Adipose tissue (tissue), 3 donors: ENCODE data around the gene IL17RA. TPM values are rescaled to one million over a fixed set of nuclear protein-coding genes. Genes with fewer than 3 reads are reported as not detected.
"Not testable (repeated sequence)": the region's sequence is repeated elsewhere in the genome, so short reads cannot be mapped to it uniquely, and the experiment has no call there.

Experiments
- H3K27ac ChIP-seq: one replicate; pipeline ENCODE4 v1.5.1; 2013; ENCODE audit warnings: low read depth, low read length
- WGBS, 3 donors: extraction: QIAGEN DNeasy Blood & Tissue Kit; methylation state at CpG; one replicate each; pipeline ENCODE4 v1.1.7; 2013; 5-methylcytosine and 5-hydroxymethylcytosine counted together
- polyA plus RNA-seq, 3 donors: library from polyadenylated mRNA; stranded (reverse); fragments of 200-250 nt; gene quantifications; one replicate each; pipeline ENCODE4 v1.2.3, GENCODE V29; 2013
- donor health status: healthy with polysubstance abuse.
- donor health status: Bipolar disorder and iron deficiency.
- donor health status: healthy.

IL17RA gene
- polyA plus RNA-seq, 3 donors = 5.0 to 19.7 (median 11.0) TPM

DNA sequence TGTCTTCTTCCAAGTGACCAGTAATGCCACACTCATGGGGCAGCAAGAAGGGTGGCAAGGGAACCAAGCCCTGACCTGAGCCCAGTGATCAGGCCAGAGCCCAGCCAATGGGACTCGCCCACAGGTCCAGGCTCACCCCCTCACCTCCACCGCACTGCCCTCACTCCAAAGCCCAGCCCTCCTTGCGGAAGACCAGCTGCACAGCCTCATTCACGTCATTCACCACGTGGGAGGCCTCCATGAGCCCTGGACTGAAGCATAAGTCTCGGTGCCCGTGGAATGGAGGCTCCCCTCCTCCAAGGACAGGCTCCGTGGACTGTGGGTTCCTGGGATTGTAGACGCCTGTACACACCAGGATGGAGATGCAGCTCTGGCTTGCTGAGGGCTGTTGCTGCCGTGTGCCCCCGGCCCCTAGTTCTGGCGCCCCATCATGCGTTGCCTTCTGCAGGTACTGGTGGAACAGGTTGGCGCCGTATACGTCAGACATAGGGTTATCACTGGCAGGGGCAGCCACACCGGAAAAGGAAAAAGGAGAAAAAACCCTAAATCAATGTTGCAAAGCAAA is 53.1 kb downstream of the IL17RA start:
- H3K27ac ChIP-seq = no peak overlapping the region
- 86 to 90% (median 89%) methylated on average over 17 of the region's 17 CpGs for WGBS, 3 donors

- H3K27ac ChIP-seq = no peak overlapping the region
- WGBS, 3 donors = 89 to 92% (median 90%) methylated on average over 11 of the region's 11 CpGs
Observed at GRCh38 chr22:17138513-17138912, 53.7 kb downstream of the IL17RA start.

- 85 to 89% (median 89%) methylated on average over 8 of the region's 8 CpGs for WGBS, 3 donors
Observed at GRCh38 chr22:17140022-17140421, 55.2 kb downstream of the IL17RA start.

DNA sequence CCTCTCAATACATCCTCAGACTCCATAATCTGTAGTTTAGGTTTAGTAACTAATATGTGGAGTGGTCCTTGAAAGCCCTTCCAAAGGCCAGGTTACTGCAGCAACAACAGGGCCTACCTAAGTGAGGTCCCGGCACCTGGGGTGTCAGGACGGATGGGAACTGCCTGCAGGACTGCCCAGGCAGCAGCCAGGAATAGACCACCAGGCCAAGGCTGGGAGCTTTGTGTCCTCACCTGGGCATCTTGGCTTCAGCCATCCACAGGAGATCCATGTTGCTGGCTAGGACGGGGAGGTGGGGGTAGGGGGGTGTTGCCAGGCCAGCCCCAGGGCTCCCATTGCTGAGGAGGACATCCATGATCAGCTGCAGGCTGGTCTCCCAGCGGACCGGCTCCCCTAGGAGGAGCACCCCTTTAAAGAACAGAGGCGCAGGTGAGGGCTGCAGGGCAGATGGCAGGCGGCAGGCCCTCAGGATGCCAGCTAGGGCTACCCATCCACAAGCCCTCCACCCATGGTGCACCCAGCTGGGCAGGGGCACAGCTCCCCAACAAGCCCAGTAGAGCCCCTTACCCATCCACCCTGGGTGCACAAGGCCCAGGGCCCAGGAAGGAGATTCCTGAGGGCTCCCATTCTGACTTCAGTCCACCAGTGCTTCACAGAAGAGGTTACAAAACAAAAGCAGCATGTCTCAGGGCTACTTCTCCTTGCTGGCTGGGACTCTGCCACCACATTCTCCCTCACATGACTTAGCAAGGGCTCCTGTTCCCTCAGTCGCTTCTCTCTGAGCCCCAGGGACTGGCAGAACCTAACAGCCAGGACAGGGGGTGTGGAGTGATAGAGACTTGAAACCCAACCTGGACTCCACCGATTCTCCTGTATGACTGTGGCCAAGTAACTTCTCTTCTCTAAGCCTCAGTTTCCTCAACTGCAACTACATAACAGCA is 56.3 kb downstream of the IL17RA start:
- H3K27ac ChIP-seq = no peak overlapping the region
- WGBS, 3 donors = 93 to 96% (median 94%) methylated on average over 9 of the region's 9 CpGs

More at GRCh38 chr22:17140022-17140421, 55.2 kb downstream of the IL17RA start:
- H3K27ac ChIP-seq = no peak overlapping the region

DNA sequence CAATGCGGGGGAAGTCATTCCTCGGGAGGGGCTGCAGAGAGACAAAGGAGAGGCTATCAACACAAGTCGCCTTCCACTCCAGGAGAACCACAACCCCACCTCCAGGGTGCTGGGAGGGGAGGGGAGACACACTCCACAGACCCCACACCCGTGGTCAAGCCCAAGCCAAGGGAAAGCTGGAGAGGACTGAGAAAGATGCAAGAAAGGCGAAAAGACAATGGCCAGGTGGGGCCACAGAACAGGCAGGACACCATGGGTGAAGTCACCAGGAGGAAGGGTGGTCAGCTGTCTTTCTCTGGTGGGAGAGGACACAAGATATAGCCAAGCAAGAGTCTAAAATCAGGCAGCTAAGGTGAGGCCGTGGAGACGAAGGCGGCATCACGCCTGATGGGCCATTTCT is 58.3 kb downstream of the IL17RA start:
- WGBS, 3 donors = 89 to 94% (median 94%) methylated on average over 9 of the region's 9 CpGs
- H3K27ac ChIP-seq = no peak overlapping the region

DNA sequence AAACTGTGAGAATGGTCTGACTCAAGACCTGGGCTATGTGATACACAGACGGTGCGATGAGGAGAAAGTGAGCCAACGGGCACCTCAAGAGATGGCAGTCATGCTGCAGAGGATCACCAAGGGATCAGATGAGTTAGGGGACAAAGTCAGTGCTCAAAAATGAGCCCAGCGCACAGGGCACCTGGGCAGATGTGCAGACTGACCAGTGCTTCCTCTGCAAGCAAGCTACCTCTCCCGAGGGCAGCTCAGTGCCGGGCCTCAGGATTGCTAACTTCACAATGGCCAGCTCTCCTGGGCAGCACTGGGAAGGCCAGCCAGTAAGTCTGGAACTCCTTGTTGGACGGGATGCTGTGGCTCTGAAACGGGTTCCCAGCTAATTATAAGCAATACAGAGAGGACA is 59.0 kb downstream of the IL17RA start:
- 81 to 93% (median 89%) methylated on average over 8 of the region's 8 CpGs for WGBS, 3 donors
- no peak overlapping the region for H3K27ac ChIP-seq

DNA sequence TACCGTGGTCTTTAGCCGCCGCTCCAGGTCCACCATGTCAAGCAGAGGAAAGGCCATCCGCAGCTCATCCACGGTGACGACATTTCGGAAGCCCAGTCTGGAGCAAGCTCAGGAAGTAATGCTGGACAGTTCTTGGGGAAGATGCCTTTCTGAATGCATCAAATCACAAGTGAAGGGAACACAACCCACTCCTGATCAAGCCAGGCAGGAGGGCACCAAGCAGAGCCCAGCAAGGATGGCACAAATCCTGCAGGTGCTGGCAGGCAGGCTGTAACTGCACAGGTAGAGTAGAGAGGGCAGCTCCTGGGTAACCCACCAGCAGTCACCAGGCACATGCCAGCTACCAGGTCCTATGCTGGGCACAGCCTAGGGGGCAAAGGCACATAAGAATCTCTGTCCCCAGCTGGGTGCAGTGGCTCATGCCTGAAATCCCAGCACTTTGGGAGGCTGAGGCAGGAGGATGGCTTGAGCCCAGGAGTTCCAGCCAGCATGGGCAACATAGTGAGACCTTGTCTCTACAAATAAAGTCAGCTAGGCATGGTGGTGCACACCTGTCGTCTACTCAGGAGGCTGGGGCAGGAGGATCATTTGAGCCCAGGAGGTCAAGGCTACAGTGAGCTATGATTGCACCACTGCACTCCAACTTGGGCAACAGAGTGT is 60.4 kb downstream of the IL17RA start:
- WGBS, 3 donors = 84 to 98% (median 94%) methylated on average over 7 to 8 of the region's 8 CpGs

GRCh38 chr22:17147458-17147857 is 62.7 kb downstream of the IL17RA start:
- H3K27ac ChIP-seq = not testable (repeated sequence)
- 96 to 98% (median 97%) methylated on average over 29 to 30 of the region's 30 CpGs for WGBS, 3 donors

More for the DNA sequence above, 60.4 kb downstream of the IL17RA start:
- H3K27ac ChIP-seq = no peak overlapping the region

GRCh38 chr22:17149076-17149815 is 64.4 kb downstream of the IL17RA start:
- whole genome bisulfite sequencing, 3 donors = 73 to 79% (median 74%) methylated on average over 9 of the region's 9 CpGs
- no peak overlapping the region for H3K27ac ChIP-seq

DNA sequence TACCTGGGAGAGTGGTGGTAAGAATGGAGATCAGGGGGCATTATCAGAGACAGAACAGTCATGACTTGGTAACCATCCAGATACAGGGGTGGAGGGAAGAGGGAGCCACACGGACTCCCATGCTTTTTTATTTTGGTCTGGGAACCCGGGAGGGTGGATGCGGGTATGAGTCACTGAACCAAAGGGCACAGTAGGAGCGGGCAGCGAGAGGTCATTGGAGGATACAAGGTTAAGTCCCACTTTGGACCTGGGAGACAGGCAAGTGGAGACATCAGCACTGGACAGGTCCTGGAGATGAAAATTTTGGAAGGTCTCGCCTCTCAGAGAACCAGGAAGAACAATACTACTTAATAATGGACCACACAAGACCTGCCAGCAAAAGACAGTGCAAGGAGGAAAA is 67.5 kb downstream of the IL17RA start:
- no peak overlapping the region for H3K27ac ChIP-seq
- 83 to 86% (median 85%) methylated on average over 6 of the region's 6 CpGs for WGBS, 3 donors

DNA sequence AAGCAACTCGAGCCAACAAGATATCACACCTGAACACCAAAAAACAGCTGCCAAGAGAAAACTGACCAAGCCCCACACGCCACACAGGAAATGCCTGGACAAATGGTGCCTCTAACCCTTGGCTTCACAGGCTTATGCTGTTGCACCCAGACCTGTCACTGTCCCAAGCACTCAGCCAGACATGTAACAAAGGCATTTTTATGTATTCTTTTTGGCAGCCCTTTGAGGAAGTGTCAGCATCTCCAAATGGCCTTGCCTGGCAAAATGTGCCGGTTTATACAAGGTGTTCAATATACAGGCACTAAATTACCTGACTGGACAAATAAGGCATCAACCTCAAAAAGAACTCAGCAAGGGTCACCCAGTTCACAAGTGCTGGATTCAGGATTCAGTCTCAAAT is 68.2 kb downstream of the IL17RA start:
- no peak overlapping the region for H3K27ac ChIP-seq
- WGBS, 3 donors = 43 to 59% (median 56%) methylated on average over 3 of the region's 3 CpGs

- no peak overlapping the region for H3K27ac ChIP-seq
- 73 to 81% (median 80%) methylated on average over 3 of the region's 3 CpGs for WGBS, 3 donors
Observed at GRCh38 chr22:17155941-17156340, 71.1 kb downstream of the IL17RA start.

DNA sequence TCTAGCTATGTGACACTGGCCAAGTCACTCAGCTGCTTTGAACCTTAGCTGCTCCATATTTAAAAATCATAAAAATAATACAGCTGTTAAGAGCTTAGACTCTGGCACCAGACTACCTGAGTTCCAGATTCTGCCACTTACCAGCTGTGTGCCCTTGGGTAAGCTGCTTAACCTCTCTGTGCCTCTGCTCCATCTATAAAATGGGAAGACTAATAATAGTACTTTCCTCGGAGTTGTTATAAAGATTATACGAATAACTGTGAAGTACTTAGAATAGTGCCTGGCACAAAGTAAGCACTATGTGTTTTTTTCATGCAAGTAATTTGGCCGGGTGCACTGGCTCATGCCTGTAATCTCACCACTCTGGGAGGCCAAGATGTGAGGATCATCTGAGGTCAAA is 72.9 kb downstream of the IL17RA start:
- WGBS, 3 donors = 84 to 91% (median 86%) methylated on average over 3 of the region's 3 CpGs
- no peak overlapping the region for H3K27ac ChIP-seq

- 43 to 47% (median 46%) methylated on average over 17 of the region's 17 CpGs for WGBS, 3 donors
- H3K27ac ChIP-seq = peak overlapping the region; percentile 42
Observed at GRCh38 chr22:17158176-17158567, 73.4 kb downstream of the IL17RA start.

DNA sequence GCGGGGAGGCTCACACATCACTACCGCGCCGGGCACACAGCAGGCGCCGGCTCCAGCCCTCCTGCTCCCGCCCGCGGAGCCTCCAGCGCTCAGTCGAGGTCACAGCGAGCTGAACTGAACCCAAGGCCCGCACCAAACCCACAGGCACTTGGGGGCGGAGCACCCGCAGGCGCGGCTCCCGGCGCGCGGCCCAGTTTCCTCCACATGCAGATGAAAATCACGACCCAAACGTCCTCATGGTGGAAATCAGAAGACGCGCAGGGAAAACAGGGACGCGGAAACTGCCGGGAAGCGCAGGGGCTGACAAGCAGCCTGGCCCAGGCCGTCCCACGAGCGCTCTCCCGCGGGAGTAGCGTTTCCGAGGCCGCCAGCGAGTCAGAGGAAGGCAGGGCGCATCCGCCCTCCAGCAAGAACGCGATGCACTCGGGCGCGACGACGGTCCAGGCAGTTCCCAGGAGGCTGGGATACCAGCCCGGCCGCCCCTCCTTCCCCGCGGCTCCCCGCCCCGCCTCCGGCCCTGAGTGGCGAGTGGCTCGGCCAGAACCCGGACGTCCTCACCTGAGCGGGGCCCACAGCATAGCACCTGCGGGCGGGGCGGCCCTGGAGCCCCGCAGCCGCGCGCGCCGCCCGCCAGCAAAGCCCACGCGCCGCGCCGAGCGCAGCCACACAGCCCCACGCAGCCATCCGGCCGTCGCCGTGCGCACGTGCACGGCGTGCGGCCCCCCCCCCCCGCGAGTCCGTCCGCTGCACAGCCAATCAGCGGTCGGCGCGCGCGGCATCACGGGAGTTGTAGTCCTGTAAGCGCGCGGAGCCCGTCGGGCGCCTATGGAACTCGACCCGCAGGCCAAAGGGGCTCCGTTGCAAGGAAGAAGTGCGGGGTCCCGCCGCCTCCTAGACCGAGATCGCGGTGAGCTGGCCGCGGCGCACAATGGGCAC is 74.0 kb downstream of the IL17RA start, which contains the start of gene HDHD5:
HDHD5 (minus strand) TSS at position 710 of the 936 bp plus-strand sequence; CDS start at position 684, 26 bp downstream.
- H3K27ac ChIP-seq = peak within 1 kb of the TSS; percentile 42
- 0 to 1% (median 0%) methylated on average over 84 to 114 of the region's 114 CpGs for WGBS, 3 donors

- no peak overlapping the region for H3K27ac ChIP-seq
- WGBS, 3 donors = 1 to 15% (median 7%) methylated on average over 35 of the region's 35 CpGs
Observed at GRCh38 chr22:17159504-17159951, 74.7 kb downstream of the IL17RA start.

DNA sequence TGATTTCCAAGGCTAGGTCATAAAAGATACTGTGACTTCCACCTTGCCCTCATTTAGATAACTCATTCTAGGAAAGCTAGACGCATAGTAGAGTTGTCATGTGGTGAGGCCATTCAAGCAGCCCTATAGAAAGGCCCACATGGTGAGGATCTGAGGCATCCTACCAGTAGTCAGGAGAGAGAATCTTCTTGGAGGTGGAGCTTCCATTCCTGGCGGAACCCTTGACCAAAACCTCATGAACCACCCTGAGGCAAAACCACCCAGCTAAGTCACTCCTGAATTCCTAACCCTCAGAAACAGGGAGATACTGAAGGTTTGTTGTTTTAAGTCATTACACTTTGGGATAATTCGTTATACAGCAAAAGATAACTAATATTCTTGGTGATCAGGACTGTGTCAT is 77.2 kb downstream of the IL17RA start:
- no peak overlapping the region for H3K27ac ChIP-seq
- WGBS, 3 donors = 95 to 97% (median 96%) methylated on average over 3 of the region's 3 CpGs
